GM12878 (cell line): ENCODE results near the gene CCDC17. TPM values are rescaled to one million over a fixed set of nuclear protein-coding genes. Genes with fewer than 3 reads are reported as not detected.

Experiments
- ATAC-seq: fragments of 200-7000 bp; cut with Tn5 transposase; 3 replicates; pipeline ENCODE4 v1.9.1; 2020; ENCODE audit warnings: mild to moderate bottlenecking, moderate library complexity
- BruUV-seq: library from RNA; stranded (reverse); fragments of 400-500 nt; replicated peaks from 2 replicates; lab custom pipeline; 2021; lab: Mats Ljungman, UMichigan
- CTCF ChIA-PET: fragments of 300-600 bp; sonication (Branson Sonifier 250); formaldehyde crosslinking; extraction: SDS; loops from one replicate; lab custom pipeline; 2021; ENCODE audit warnings: inconsistent platforms; lab: Yijun Ruan, JAX
- POLR2A ChIA-PET: fragments of 350-600 bp; formaldehyde crosslinking; extraction: SDS; loops from one replicate; lab custom pipeline; 2021; ENCODE audit warnings: inconsistent platforms; lab: Charles Lee
- RAD21 ChIA-PET: fragments of 300-600 bp; sonication (Branson Sonifier 250); formaldehyde crosslinking; loops from one replicate; lab custom pipeline; 2023; ENCODE audit warnings: antibody characterized with exemption; ENCODE audit not compliant: unreplicated experiment; lab: Charles Lee
- SMC1A ChIA-PET: fragments of 300-600 bp; sonication (Branson Sonifier 250); formaldehyde crosslinking; loops from one replicate; lab custom pipeline; 2023; ENCODE audit not compliant: unreplicated experiment, uncharacterized antibody; lab: Charles Lee
- DNase-seq: peaks from one replicate; pipeline ENCODE4 v3.0.0-alpha.2; 2011; ENCODE audit warnings: low read depth, low spot score
- FAIRE-seq: peaks from 3 replicates; lab custom pipeline; 2011; peaks lifted over from hg19 to GRCh38; lab: Jason Lieb, UNC
- H2AFZ ChIP-seq: 2 replicates; pipeline ENCODE4 v1.6.0; 2011; ENCODE audit warnings: low read depth, low read length, control low read depth; ENCODE audit not compliant: control insufficient read depth
- H3K27ac ChIP-seq: 2 replicates; pipeline ENCODE4 v1.5.1; 2011; ENCODE audit warnings: control low read depth; ENCODE audit not compliant: control insufficient read depth, insufficient read depth
- H3K27me3 ChIP-seq, 2 experiments: replicated peaks in 1 of 2; 2 replicates each; pipeline versions ENCODE4 v1.6.0 to v1.6.1; 2011; ENCODE audit warnings: low read length in 1 of 2; ENCODE audit not compliant: control insufficient read depth in 2 of 2, insufficient read depth in 2 of 2
- H3K36me3 ChIP-seq, 2 experiments: 2 replicates each; pipeline ENCODE4 v1.5.1; 2011; ENCODE audit warnings: low read length in 1 of 2; ENCODE audit not compliant: control insufficient read depth in 2 of 2, insufficient read depth in 2 of 2
- H3K4me1 ChIP-seq: 2 replicates; pipeline ENCODE4 v1.6.1; 2011; ENCODE audit warnings: mild to moderate bottlenecking, low read length, moderate library complexity, mixed read lengths; ENCODE audit not compliant: control insufficient read depth, insufficient read depth
- H3K4me2 ChIP-seq: 2 replicates; pipeline ENCODE4 v1.6.0; 2011; ENCODE audit warnings: control low read depth; ENCODE audit not compliant: control insufficient read depth, insufficient read depth
- H3K4me3 ChIP-seq: fragments of 200-600 bp; sonication (generic); 2 replicates; pipeline ENCODE4 v1.5.1; 2016
- H3K79me2 ChIP-seq: 2 replicates; pipeline ENCODE4 v1.6.0; 2011; ENCODE audit warnings: low read length; ENCODE audit not compliant: control insufficient read depth, insufficient read depth
- H3K9ac ChIP-seq: 2 replicates; pipeline ENCODE4 v1.8.0; 2011; ENCODE audit warnings: low read length, control low read depth, mixed read lengths; ENCODE audit not compliant: control insufficient read depth, insufficient read depth
- H3K9me3 ChIP-seq: replicated peaks from 3 replicates; pipeline ENCODE4 v1.5.1; 2011; ENCODE audit warnings: mild to moderate bottlenecking, low read length; ENCODE audit not compliant: control insufficient read depth, insufficient read depth
- H4K20me1 ChIP-seq: 2 replicates; pipeline ENCODE4 v1.6.0; 2011; ENCODE audit not compliant: control insufficient read depth, insufficient read depth
- EGR1 ChIP-seq, 2 experiments: IDR thresholded peaks; 1 replicate in 1 of 2; 2 replicates in 1 of 2; pipeline ENCODE4 v1.6.1; 2011 to 2012; ENCODE audit warnings: low read depth in 2 of 2, low read length in 2 of 2, borderline replicate concordance in 1 of 2, mild to moderate bottlenecking in 1 of 2, moderate library complexity in 1 of 2
- FOXK2 ChIP-seq: fragments of 450-650 bp; IDR thresholded peaks from 2 replicates; pipeline ENCODE4 v1.6.1; 2017; ENCODE audit warnings: mild to moderate bottlenecking, moderate library complexity
- GATAD2B ChIP-seq: fragments of 450-650 bp; conservative IDR thresholded peaks from 2 replicates; pipeline ENCODE4 v1.6.1; 2017; ENCODE audit warnings: low read depth, mild to moderate bottlenecking, moderate library complexity
- IRF3 ChIP-seq: fragments of 450-650 bp; IDR thresholded peaks from 2 replicates; pipeline ENCODE4 v1.6.1; 2014; ENCODE audit warnings: mild to moderate bottlenecking
- JUNB ChIP-seq: IDR thresholded peaks from 2 replicates; pipeline ENCODE4 v1.6.1; 2016; ENCODE audit warnings: antibody characterized with exemption, mild to moderate bottlenecking
- MYB ChIP-seq: fragments of 150-350 bp; IDR thresholded peaks from 2 replicates; pipeline ENCODE4 v1.6.1; 2014; ENCODE audit warnings: mild to moderate bottlenecking, low read depth, low read length, borderline replicate concordance
- NFIC ChIP-seq: IDR thresholded peaks from 2 replicates; pipeline ENCODE4 v1.6.1; 2012; ENCODE audit warnings: low read depth, mild to moderate bottlenecking, inconsistent platforms, low read length, moderate library complexity
- NFYA ChIP-seq: IDR thresholded peaks from 2 replicates; pipeline ENCODE4 v1.6.1; 2011; ENCODE audit warnings: low read depth, mild to moderate bottlenecking, low read length, improper control_type of control experiment, borderline replicate concordance
- NR2F1 ChIP-seq: fragments of 450-650 bp; conservative IDR thresholded peaks from 2 replicates; pipeline ENCODE4 v1.6.1; 2017; ENCODE audit warnings: mild to moderate bottlenecking
- PBX3 ChIP-seq: IDR thresholded peaks from 2 replicates; pipeline ENCODE4 v1.6.1; 2011; ENCODE audit warnings: mild to moderate bottlenecking, low read depth, low read length, moderate library complexity; ENCODE audit not compliant: insufficient replicate concordance
- POLR2AphosphoS2 ChIP-seq: IDR thresholded peaks from 2 replicates; pipeline ENCODE4 v1.6.1; 2011; ENCODE audit warnings: low read depth, mild to moderate bottlenecking, low read length, improper control_type of control experiment, moderate library complexity
- RUNX3 ChIP-seq: IDR thresholded peaks from 2 replicates; pipeline ENCODE4 v1.6.1; 2012; ENCODE audit warnings: low read length, inconsistent platforms
- SIN3A ChIP-seq: IDR thresholded peaks from 2 replicates; pipeline ENCODE4 v1.6.1; 2012; ENCODE audit warnings: low read depth, low read length, improper control_type of control experiment
- SPI1 ChIP-seq: IDR thresholded peaks from 2 replicates; pipeline ENCODE4 v1.6.1; 2011; ENCODE audit warnings: low read depth, mild to moderate bottlenecking, low read length, moderate library complexity, borderline replicate concordance; ENCODE audit not compliant: insufficient read depth
- TARDBP ChIP-seq: IDR thresholded peaks from 2 replicates; pipeline ENCODE4 v1.6.1; 2016; ENCODE audit warnings: borderline replicate concordance
- TCF7 ChIP-seq: IDR thresholded peaks from 2 replicates; pipeline ENCODE4 v1.6.1; 2014; ENCODE audit warnings: antibody characterized with exemption, borderline replicate concordance
- ZNF687 ChIP-seq: fragments of 450-650 bp; IDR thresholded peaks from 2 replicates; pipeline ENCODE4 v1.6.1; 2017; ENCODE audit warnings: mild to moderate bottlenecking, moderate library complexity
- WGBS: methylation state at CpG from one replicate; pipeline ENCODE4 v1.1.6; 2016; ENCODE audit warnings: low lambda C conversion rate; ENCODE audit not compliant: insufficient replicate concordance, insufficient coverage; ENCODE audit errors: missing lambda C conversion rate; 5-methylcytosine and 5-hydroxymethylcytosine counted together
- in situ Hi-C: fragments of 300-500 bp; cut with MboI; formaldehyde crosslinking; loops from 9 replicates; pipeline ENCODE4 v1.14.3; 2018; ENCODE audit warnings: mixed read lengths
- intact Hi-C: fragments of 100-400 bp; cut with micrococcal nuclease; formaldehyde crosslinking; loops from one replicate; pipeline ENCODE4 v1.14.2; 2022; ENCODE audit not compliant: unreplicated experiment
- polyA plus RNA-seq, 11 experiments: library from polyadenylated mRNA; depleted of rRNA in 4 of 11; unstranded in 6 of 11; stranded (reverse) in 5 of 11; fragments of >200 nt; fragmentation: Nextera tagmentation in 4 of 11; fragmentation: Illumina TruSeq in 1 of 11; extraction: Ambion mirVana in 4 of 11; extraction: Trizol in 1 of 11; gene quantifications; 1 replicate in 1 of 11; 2 replicates in 10 of 11; pipeline versions ENCODE4 v1.2.1 to v1.2.3, GENCODE V29; 2011 to 2016; ENCODE audit warnings: inconsistent platforms in 2 of 11, missing spikeins in 2 of 11, low read depth in 1 of 11
- total RNA-seq, 4 experiments: library from RNA; depleted of rRNA in 3 of 4; stranded (reverse); fragments of >200 nt in 3 of 4; fragmentation: Illumina TruSeq in 1 of 4; extraction: Trizol in 1 of 4; gene quantifications; 2 replicates each; pipeline versions ENCODE4 v1.2.1 to v1.2.3, GENCODE V29; 2013 to 2021

CCDC17 gene
- total and polyA plus RNA-seq, 10 of the 15 experiments (the other 5 are each of a cell fraction or from before 2014, with no cell fraction given) = 0.15 to 1.9 (median 0.69) TPM

- H4K20me1 ChIP-seq = no peaks in the 10 kb centered on the region
- CTCF ChIA-PET = interaction anchor here (0.6 to 1.5 kb wide), 3 partner anchors 18 to 522 kb away, joined by 3 to 5 read pairs (median 3); no protein-coding TSS in a partner anchor
- WGBS = 93% methylated on average over 3 of the region's 3 CpGs
- TF ChIP-seq MYB = no peak
- no peak for TF ChIP-seq PBX3
- TF ChIP-seq FOXK2 = no peak
- no peak for TF ChIP-seq JUNB
- TF ChIP-seq IRF3 = no peak
- TF ChIP-seq TCF7 = no peak
- no peak; the same call in 1 of the 2 replicates for TF ChIP-seq RUNX3
- no peak for TF ChIP-seq NFIC
- TF ChIP-seq NR2F1 = no peak
- TF ChIP-seq EGR1 (IDR thresholded peaks at IDR 0.05; ENCODE audit: borderline replicate concordance in 1 of 2, low read depth in 2 of 2, low read length in 2 of 2) = no peak
- TF ChIP-seq POLR2AphosphoS2 = no peak
- no peak for TF ChIP-seq SIN3A
- no peak for TF ChIP-seq SPI1
- no peak for TF ChIP-seq GATAD2B
- no peak for TF ChIP-seq TARDBP
- TF ChIP-seq ZNF687 = no peak
- no peak for TF ChIP-seq NFYA
Observed at GRCh38 chr1:45656573-45657226, 32.8 kb upstream of the CCDC17 start.

More at GRCh38 chr1:45656573-45657226, 32.8 kb upstream of the CCDC17 start:
- intact Hi-C loops = no loop called here
- DNase-seq (no peak), FAIRE-seq (no peak), ATAC-seq (no peak)
- Histone ChIP-seq H3K4me1 (no peaks in the 10 kb centered on the region), H3K4me3 (no peak overlapping the region), H3K36me3 (peaks cover 16 to 55% of the 10 kb centered on the region in 2 experiments), H3K27ac (no peak overlapping the region), H3K79me2 (peaks cover 4% of the 10 kb centered on the region), H2AFZ (no peak overlapping the region), H3K27me3 (no peaks in the 10 kb centered on the region), H3K9ac (no peak overlapping the region), H3K9me3 (no peaks in the 10 kb centered on the region), H3K4me2 (no peak overlapping the region)
- POLR2A ChIA-PET = interaction anchor here (0.6 to 1.0 kb wide), 3 partner anchors 22 to 79 kb away, joined by 5 to 7 read pairs (median 5); no protein-coding TSS in a partner anchor
- in situ Hi-C loops = no loop called here
- SMC1A ChIA-PET = interaction anchor here (0.5 to 2.0 kb wide), 3 partner anchors 12 to 27 kb away, joined by 3 to 13 read pairs (median 6); no protein-coding TSS in a partner anchor
- no TSS peak for BruUV-seq
- RAD21 ChIA-PET = no interaction called here
